SK-N-SH treated with all-trans-retinoic acid at 6 μM for 48 hours (cell line): Measurements from ENCODE around the gene SIAH1.

ENCODE experiments used
- ARNTL ChIP-seq: fragments of 450-650 bp; formaldehyde crosslinking; IDR thresholded peaks from 2 replicates; pipeline ENCODE4 v1.5.0; 2020; ENCODE audit warnings: low read depth, mild to moderate bottlenecking, moderate library complexity, borderline replicate concordance
- TF ChIP-seq, protein P1 (sequence below): fragments of 250-450 bp; sonication (Bioruptor Pico); IDR thresholded peaks from 2 replicates; pipeline ENCODE4 v1.8.0; 2020; ENCODE audit warnings: mild to moderate bottlenecking, moderate library complexity, borderline replicate concordance

- TF ChIP-seq ARNTL (CRISPR knock-in tag) = no peak
- TF ChIP-seq, protein P1, sequence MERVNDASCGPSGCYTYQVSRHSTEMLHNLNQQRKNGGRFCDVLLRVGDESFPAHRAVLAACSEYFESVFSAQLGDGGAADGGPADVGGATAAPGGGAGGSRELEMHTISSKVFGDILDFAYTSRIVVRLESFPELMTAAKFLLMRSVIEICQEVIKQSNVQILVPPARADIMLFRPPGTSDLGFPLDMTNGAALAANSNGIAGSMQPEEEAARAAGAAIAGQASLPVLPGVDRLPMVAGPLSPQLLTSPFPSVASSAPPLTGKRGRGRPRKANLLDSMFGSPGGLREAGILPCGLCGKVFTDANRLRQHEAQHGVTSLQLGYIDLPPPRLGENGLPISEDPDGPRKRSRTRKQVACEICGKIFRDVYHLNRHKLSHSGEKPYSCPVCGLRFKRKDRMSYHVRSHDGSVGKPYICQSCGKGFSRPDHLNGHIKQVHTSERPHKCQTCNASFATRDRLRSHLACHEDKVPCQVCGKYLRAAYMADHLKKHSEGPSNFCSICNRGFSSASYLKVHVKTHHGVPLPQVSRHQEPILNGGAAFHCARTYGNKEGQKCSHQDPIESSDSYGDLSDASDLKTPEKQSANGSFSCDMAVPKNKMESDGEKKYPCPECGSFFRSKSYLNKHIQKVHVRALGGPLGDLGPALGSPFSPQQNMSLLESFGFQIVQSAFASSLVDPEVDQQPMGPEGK (CRISPR knock-in tag) = no peak
Measured at GRCh38 chr16:48384520-48385252, 527 bp downstream of the SIAH1 start.
